MM.1S (cell line): ENCODE measurements around the gene RIPOR3.

Experiments
- DNase-seq: peaks from one replicate; pipeline ENCODE4 v3.0.0-alpha.2; 2015
- H2AFZ ChIP-seq: fragments of 300-600 bp; sonication (generic); 2 replicates; pipeline ENCODE4 v1.6.0; 2016; ENCODE audit warnings: antibody characterized with exemption, low read length
- H3F3A ChIP-seq: fragments of 300-600 bp; sonication (generic); 2 replicates; pipeline ENCODE4 v1.6.1; 2016; ENCODE audit warnings: mild to moderate bottlenecking, antibody characterized with exemption, low read length, moderate library complexity, mixed read lengths; ENCODE audit not compliant: insufficient read depth
- H3K27ac ChIP-seq: fragments of 300-600 bp; sonication (generic); 2 replicates; pipeline ENCODE4 v1.5.1; 2016; ENCODE audit warnings: mild to moderate bottlenecking, low read length
- H3K27me3 ChIP-seq: fragments of 300-600 bp; sonication (generic); replicated peaks from 2 replicates; pipeline ENCODE4 v1.6.0; 2016; ENCODE audit warnings: low read length; ENCODE audit not compliant: insufficient read depth
- H3K36me3 ChIP-seq: fragments of 300-600 bp; sonication (generic); replicated peaks from 2 replicates; pipeline ENCODE4 v1.6.1; 2016; ENCODE audit warnings: mild to moderate bottlenecking, low read length, mixed read lengths; ENCODE audit not compliant: insufficient read depth
- H3K4me1 ChIP-seq: fragments of 300-600 bp; sonication (generic); 2 replicates; pipeline ENCODE4 v1.6.1; 2016; ENCODE audit warnings: low read length, mixed read lengths
- H3K4me2 ChIP-seq: fragments of 300-600 bp; sonication (generic); 2 replicates; pipeline ENCODE4 v1.6.0; 2016; ENCODE audit warnings: low read depth, low read length
- H3K4me3 ChIP-seq: fragments of 300-600 bp; sonication (generic); 2 replicates; pipeline ENCODE4 v1.5.1; 2016; ENCODE audit warnings: low read length, mixed read lengths
- H3K79me2 ChIP-seq: fragments of 300-600 bp; sonication (generic); 2 replicates; pipeline ENCODE4 v1.6.1; 2016; ENCODE audit warnings: mixed run types, low read length, mixed read lengths
- H3K9ac ChIP-seq: fragments of 300-600 bp; sonication (generic); 2 replicates; pipeline ENCODE4 v1.6.1; 2016; ENCODE audit warnings: low read length, mixed read lengths
- H3K9me2 ChIP-seq: fragments of 300-600 bp; sonication (generic); replicated peaks from 2 replicates; pipeline ENCODE4 v1.6.1; 2016; ENCODE audit warnings: mild to moderate bottlenecking, low read length, mixed read lengths; ENCODE audit not compliant: insufficient read depth
- H3K9me3 ChIP-seq: fragments of 300-600 bp; sonication (generic); replicated peaks from 2 replicates; pipeline ENCODE4 v1.6.1; 2016; ENCODE audit warnings: mild to moderate bottlenecking, low read length, mixed read lengths; ENCODE audit not compliant: insufficient read depth
- H4K20me1 ChIP-seq: fragments of 300-600 bp; sonication (generic); 2 replicates; pipeline ENCODE4 v1.6.1; 2016; ENCODE audit warnings: mild to moderate bottlenecking, low read length, moderate library complexity, mixed read lengths; ENCODE audit not compliant: insufficient read depth
- EZH2 ChIP-seq: fragments of 300-600 bp; sonication (generic); optimal IDR thresholded peaks from 2 replicates; pipeline ENCODE3; 2017; ENCODE audit warnings: low read depth, mild to moderate bottlenecking, antibody characterized with exemption, low read length, mixed read lengths
- EZH2phosphoT487 ChIP-seq: fragments of 300-600 bp; sonication (generic); IDR thresholded peaks from 2 replicates; pipeline ENCODE4 v1.6.1; 2018; ENCODE audit warnings: antibody characterized with exemption, low read length
- TF ChIP-seq, protein P1 (sequence below): fragments of 300-600 bp; sonication (generic); IDR thresholded peaks from 2 replicates; pipeline ENCODE4 v1.5.1; 2016; ENCODE audit warnings: antibody characterized with exemption, low read length, mixed read lengths

Gene RIPOR3

DNA sequence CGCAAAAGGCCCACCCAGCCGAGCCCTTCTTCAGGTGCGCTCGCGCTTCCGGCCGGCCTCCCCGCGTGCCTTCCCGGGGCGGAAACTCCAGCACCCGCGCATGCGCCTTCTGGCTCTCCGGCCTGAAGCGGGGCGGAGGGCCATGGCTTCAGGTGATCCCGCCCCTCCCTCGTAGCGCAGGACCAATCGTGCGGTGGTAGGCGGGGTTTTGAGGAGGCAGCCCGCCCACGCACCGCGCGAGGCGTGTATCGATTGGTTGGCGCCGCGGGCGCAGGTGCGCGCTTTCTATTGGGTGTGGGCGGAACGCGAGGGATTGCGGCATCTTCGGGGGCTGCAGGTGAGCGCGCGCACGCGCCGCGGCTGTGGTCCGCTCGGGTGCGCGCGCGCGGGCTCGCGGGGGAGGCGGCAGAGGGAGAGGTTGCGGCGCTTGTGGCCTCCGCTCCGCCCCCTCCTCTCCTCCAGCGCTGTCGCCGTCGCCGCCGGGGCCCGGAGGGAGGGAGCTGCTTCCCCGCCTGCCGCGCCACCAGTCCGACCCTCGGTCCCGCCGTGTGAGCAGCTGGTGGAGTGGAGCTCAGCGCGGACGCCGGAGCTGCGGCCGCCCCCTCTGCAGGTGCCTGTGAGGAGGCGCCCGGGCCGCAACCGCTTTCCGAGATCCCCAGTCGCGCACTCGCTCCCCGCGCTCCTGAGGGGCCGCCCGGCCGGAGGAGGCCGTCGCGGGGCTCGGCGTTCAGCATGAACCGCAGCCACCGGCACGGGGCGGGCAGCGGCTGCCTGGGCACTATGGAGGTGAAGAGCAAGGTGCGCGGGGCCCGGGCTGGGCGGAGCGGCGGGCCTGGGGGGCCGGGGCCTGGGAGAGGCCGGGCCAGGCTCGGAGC lies 40.0 kb upstream of the RIPOR3 start, which contains the start of gene PARD6B:
PARD6B (plus strand) TSS at position 526 of the 875 bp plus-strand sequence; CDS start at position 733, 207 bp downstream.
- Histone ChIP-seq H3K9me3 (no peaks in the 10 kb centered on the region), H3K79me2 (peaks cover 42% of the 10 kb centered on the region), H3K4me1 (peaks cover 8% of the 10 kb centered on the region; the same call in 1 of the 2 replicates), H2AFZ (peak within 1 kb of the TSS; percentile 99), H3K4me2 (peak within 1 kb of the TSS; percentile 98), H4K20me1 (no peaks in the 10 kb centered on the region), H3K27me3 (no peaks in the 10 kb centered on the region), H3K36me3 (no peaks in the 10 kb centered on the region), H3K9me2 (no peaks in the 10 kb centered on the region), H3K27ac (peak within 1 kb of the TSS; percentile 59; the same call in 1 of the 2 replicates), H3K9ac (peak within 1 kb of the TSS; percentile 74), H3F3A (0 out of 2 replicates have a peak, but pooled peaks cover 3% of the 10 kb centered on the region), H3K4me3 (peak within 1 kb of the TSS; percentile 87)
- peak; percentile 99 for DNase-seq
- TF ChIP-seq, protein P1, sequence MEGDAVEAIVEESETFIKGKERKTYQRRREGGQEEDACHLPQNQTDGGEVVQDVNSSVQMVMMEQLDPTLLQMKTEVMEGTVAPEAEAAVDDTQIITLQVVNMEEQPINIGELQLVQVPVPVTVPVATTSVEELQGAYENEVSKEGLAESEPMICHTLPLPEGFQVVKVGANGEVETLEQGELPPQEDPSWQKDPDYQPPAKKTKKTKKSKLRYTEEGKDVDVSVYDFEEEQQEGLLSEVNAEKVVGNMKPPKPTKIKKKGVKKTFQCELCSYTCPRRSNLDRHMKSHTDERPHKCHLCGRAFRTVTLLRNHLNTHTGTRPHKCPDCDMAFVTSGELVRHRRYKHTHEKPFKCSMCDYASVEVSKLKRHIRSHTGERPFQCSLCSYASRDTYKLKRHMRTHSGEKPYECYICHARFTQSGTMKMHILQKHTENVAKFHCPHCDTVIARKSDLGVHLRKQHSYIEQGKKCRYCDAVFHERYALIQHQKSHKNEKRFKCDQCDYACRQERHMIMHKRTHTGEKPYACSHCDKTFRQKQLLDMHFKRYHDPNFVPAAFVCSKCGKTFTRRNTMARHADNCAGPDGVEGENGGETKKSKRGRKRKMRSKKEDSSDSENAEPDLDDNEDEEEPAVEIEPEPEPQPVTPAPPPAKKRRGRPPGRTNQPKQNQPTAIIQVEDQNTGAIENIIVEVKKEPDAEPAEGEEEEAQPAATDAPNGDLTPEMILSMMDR: no peak
- TF ChIP-seq EZH2phosphoT487: no peak
- TF ChIP-seq EZH2: no peak

DNA sequence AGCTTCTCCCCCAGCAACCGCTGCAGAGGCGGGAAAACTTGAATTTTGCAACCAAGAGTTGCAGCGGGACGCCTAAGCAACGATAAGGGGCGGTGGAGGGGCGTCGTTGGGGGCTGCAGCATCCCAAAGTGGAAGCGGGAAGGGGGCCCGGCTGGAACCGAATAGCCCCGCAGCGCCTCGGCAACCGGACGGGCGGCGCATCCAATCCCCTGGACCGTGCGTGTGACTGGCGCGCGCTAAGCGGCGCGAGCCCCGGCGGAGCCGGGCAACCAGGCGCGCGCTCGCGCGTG lies 39.4 kb upstream of the RIPOR3 start:
- peak overlapping the region; percentile 97 for H3K4me2 ChIP-seq
- peak overlapping the region; percentile 12; the same call in 1 of the 2 replicates for H3K27ac ChIP-seq
- H3K9ac ChIP-seq: peak overlapping the region; percentile 67; the same call in 1 of the 2 replicates
- H2AFZ ChIP-seq: peak overlapping the region; percentile 99
- no peaks in the 10 kb centered on the region for H3K9me3 ChIP-seq
- H3F3A ChIP-seq: 0 out of 2 replicates have a peak, but pooled peaks cover 3% of the 10 kb centered on the region
- H3K4me3 ChIP-seq: peak overlapping the region; percentile 83
- no peaks in the 10 kb centered on the region for H3K27me3 ChIP-seq
- no peaks in the 10 kb centered on the region for H4K20me1 ChIP-seq
- H3K36me3 ChIP-seq: no peaks in the 10 kb centered on the region
- no peaks in the 10 kb centered on the region for H3K9me2 ChIP-seq
- DNase-seq: no peak
- H3K79me2 ChIP-seq: peaks cover 36% of the 10 kb centered on the region
- TF ChIP-seq EZH2: no peak
- TF ChIP-seq, protein P1: no peak
- TF ChIP-seq EZH2phosphoT487: no peak
- peaks cover 8% of the 10 kb centered on the region; the same call in 1 of the 2 replicates for H3K4me1 ChIP-seq

DNA sequence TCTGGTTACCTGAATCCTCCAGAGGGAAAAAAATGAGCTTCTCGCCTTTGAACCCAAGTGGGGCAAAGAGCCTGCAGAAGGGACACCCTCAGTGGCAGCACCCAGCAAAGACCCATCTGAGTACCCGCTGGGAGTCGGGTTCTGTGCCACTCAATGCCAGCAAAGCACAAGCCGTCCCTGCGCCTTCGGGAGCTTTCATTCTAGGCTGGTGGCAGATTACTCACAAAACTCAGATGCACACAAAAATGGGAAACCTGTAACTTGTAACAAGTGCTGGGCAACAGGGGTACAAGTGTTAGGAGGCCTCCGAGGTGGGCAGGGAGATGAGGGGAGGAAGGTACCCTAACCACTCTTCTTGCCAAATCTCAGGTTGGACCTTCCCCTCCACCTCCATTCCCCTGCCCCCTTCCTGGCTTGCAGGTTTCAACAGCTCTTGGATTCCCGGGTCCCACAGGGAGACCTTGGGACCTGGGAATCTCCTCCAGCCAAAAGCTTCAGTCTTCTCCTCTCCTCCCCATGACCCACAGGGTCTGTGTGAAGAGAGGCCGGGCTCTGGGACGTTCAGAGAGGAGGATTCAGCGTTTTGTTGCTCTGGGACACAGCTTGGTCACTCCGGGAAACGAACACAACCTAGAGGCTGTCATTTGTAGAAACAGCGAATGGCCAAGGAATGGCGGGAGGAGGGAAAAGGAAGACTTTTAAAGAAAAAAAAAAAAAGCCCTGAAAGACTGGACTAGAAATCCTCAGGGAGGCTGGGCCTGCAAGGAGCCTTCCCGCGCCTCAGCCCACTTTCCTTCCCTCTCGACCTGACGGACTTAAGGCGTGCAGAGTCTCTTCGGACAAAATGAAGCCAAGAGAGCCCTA lies 38.8 kb upstream of the RIPOR3 start:
- Histone ChIP-seq H3K27me3 (no peaks in the 10 kb centered on the region), H3K9me3 (no peaks in the 10 kb centered on the region), H4K20me1 (no peaks in the 10 kb centered on the region), H3K79me2 (peaks cover 30% of the 10 kb centered on the region), H3K9me2 (no peaks in the 10 kb centered on the region), H3K4me1 (peaks cover 8% of the 10 kb centered on the region; the same call in 1 of the 2 replicates), H3K4me3 (peak overlapping the region; percentile 83), H3K4me2 (peak overlapping the region; percentile 97), H3K27ac (peak overlapping the region; percentile 12; the same call in 1 of the 2 replicates), H3F3A (0 out of 2 replicates have a peak, but pooled peaks cover 3% of the 10 kb centered on the region), H3K36me3 (no peaks in the 10 kb centered on the region), H3K9ac (peak overlapping the region; percentile 67; the same call in 1 of the 2 replicates), H2AFZ (peak overlapping the region; percentile 99)
- DNase-seq: no peak
- TF ChIP-seq, protein P1: no peak
- TF ChIP-seq EZH2phosphoT487 (no peak), EZH2 (no peak)
